ENCODE measurements around the gene ADGRG1. TPM values are rescaled to one million over a fixed set of nuclear protein-coding genes. Genes with fewer than 3 reads are reported as not detected.

The ADGRG1 gene
- total RNA-seq, 3 donors from 2014 or later (not counting 1 experiment from before 2014, with no cell fraction given), result 830 to 949 (median 858) TPM

DNA sequence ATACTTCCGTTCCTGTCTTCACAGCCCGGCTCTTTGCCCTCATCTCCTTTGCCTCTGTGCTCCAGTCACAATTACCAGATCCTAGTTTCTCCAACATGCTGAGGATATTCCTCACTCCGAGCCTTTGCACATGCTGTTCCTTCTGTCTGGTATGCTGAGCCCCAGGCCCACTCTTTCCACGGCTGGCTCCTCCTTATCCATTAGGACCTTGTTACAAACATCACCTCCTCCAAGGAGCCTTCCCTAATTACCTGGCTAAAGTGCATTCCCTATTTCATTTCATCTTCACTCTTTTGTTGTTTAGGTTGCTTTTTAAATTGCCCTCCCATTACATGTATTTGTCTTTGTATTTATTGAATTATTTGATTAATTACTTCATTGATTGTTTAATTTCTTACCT is 14.9 kb upstream of the ADGRG1 start:
- no peaks in the 10 kb centered on the region for H3K36me3 ChIP-seq (ENCODE audit: control insufficient read depth, insufficient read depth, low read length)
- 86% methylated on average over 4 of the region's 4 CpGs for WGBS (ENCODE audit: insufficient coverage)
- Mint-ChIP-seq H3K27ac (peak overlapping the region; percentile 82 to 87), H3K4me1 (peaks cover 57 to 61% of the 10 kb centered on the region in 2 donors), H3K4me3 (no peak overlapping the region), H3K9me3 (no peaks in the 10 kb centered on the region), H3K27me3 (ENCODE audit: low read depth in 2 of 2) (no peaks in the 10 kb centered on the region), H3K36me3 (no peaks in the 10 kb centered on the region)
- TF ChIP-seq, protein P1, sequence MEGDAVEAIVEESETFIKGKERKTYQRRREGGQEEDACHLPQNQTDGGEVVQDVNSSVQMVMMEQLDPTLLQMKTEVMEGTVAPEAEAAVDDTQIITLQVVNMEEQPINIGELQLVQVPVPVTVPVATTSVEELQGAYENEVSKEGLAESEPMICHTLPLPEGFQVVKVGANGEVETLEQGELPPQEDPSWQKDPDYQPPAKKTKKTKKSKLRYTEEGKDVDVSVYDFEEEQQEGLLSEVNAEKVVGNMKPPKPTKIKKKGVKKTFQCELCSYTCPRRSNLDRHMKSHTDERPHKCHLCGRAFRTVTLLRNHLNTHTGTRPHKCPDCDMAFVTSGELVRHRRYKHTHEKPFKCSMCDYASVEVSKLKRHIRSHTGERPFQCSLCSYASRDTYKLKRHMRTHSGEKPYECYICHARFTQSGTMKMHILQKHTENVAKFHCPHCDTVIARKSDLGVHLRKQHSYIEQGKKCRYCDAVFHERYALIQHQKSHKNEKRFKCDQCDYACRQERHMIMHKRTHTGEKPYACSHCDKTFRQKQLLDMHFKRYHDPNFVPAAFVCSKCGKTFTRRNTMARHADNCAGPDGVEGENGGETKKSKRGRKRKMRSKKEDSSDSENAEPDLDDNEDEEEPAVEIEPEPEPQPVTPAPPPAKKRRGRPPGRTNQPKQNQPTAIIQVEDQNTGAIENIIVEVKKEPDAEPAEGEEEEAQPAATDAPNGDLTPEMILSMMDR (IDR thresholded peaks at IDR 0.05), result no peak
- DNase-seq, result no peak
- H3K4me1 ChIP-seq (ENCODE audit: control insufficient read depth, insufficient read depth, low read length), result peaks cover 59% of the 10 kb centered on the region
- ATAC-seq, result no peak
- H3K27ac ChIP-seq (ENCODE audit: low read length), result no peak overlapping the region
- no peaks in the 10 kb centered on the region for H3K9me3 ChIP-seq (ENCODE audit: control insufficient read depth, insufficient read depth, low read length)
- H3K4me3 ChIP-seq (ENCODE audit: low read length), result no peak overlapping the region
- no peaks in the 10 kb centered on the region for H3K27me3 ChIP-seq (ENCODE audit: control insufficient read depth, insufficient read depth, low read length)
- intact Hi-C loops (cut with micrococcal nuclease), result no loop called here

DNA sequence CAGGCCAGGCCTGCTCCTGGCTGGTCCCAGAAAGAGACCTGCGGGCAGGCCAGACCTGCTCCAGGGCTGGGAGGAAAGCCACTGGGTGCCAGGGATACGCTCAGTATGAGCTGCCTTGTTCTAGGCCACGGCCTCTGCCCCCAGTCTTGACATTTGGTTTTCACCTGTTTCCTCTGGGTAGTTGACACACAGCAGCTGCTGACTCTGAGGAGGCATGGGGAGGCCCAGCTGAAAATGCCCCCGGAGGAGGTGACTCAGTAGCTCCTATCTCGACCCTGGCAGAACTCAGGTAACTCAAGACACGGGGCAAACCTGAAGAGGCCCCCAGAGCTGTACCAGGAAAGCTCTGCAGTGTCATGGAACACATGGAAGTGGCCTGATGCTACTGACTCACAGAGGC is 13.9 kb upstream of the ADGRG1 start:
- DNase-seq, result no peak
- H3K36me3 ChIP-seq (ENCODE audit: control insufficient read depth, insufficient read depth, low read length), result no peaks in the 10 kb centered on the region
- no peaks in the 10 kb centered on the region for H3K36me3 Mint-ChIP-seq
- peak overlapping the region; percentile 20 for H3K27ac ChIP-seq (ENCODE audit: low read length)
- H3K4me1 ChIP-seq (ENCODE audit: control insufficient read depth, insufficient read depth, low read length), result peaks cover 49% of the 10 kb centered on the region
- H3K27me3 ChIP-seq (ENCODE audit: control insufficient read depth, insufficient read depth, low read length), result no peaks in the 10 kb centered on the region
- no peak overlapping the region for H3K4me3 Mint-ChIP-seq
- WGBS (ENCODE audit: insufficient coverage), result 30% methylated on average over 6 of the region's 6 CpGs
- no peaks in the 10 kb centered on the region for H3K9me3 ChIP-seq (ENCODE audit: control insufficient read depth, insufficient read depth, low read length)
- ATAC-seq, result peak in 1 of 3 donors; percentile 7
- peak overlapping the region; percentile 82 to 87 for H3K27ac Mint-ChIP-seq
- TF ChIP-seq, protein P1 (IDR thresholded peaks at IDR 0.05), result no peak
- H3K27me3 Mint-ChIP-seq (ENCODE audit: low read depth in 2 of 2), result no peaks in the 10 kb centered on the region
- H3K4me3 ChIP-seq (ENCODE audit: low read length), result no peak overlapping the region
- intact Hi-C loops (cut with micrococcal nuclease), result no loop called here
- H3K4me1 Mint-ChIP-seq, result peaks cover 55 to 58% of the 10 kb centered on the region in 2 donors
- H3K9me3 Mint-ChIP-seq, result no peaks in the 10 kb centered on the region

DNA sequence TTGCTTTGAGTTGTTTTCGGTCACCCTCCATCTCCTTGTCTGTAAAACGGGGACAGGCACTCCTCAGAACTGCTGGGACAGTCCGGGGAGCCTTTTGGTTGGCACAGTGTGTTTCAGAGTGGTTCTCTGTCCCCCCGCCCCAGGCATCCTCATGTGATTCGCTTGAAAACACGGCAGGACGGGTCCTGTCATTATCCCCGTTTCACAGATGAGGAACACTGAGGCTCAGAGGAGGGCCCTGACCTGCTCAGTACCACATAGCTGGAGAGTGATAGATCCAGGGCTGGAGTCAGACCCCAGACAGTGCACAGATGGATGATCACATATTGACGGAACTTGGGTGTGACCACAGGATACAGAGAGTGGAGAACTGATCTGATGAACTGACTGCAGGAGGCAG is 13.5 kb upstream of the ADGRG1 start:
- H3K9me3 Mint-ChIP-seq, result no peaks in the 10 kb centered on the region

More for the DNA sequence above, 13.5 kb upstream of the ADGRG1 start:
- peaks cover 45% of the 10 kb centered on the region for H3K4me1 ChIP-seq (ENCODE audit: control insufficient read depth, insufficient read depth, low read length)
- TF ChIP-seq, protein P1 (IDR thresholded peaks at IDR 0.05), result no peak
- DNase-seq (no peak), ATAC-seq (no peak)
- H3K27me3 ChIP-seq (ENCODE audit: control insufficient read depth, insufficient read depth, low read length), result no peaks in the 10 kb centered on the region
- peaks cover 51 to 54% of the 10 kb centered on the region in 2 donors for H3K4me1 Mint-ChIP-seq
- H3K4me3 ChIP-seq (ENCODE audit: low read length), result no peak overlapping the region
- H3K9me3 ChIP-seq (ENCODE audit: control insufficient read depth, insufficient read depth, low read length), result no peaks in the 10 kb centered on the region
- no peak overlapping the region for H3K4me3 Mint-ChIP-seq
- H3K27me3 Mint-ChIP-seq (ENCODE audit: low read depth in 2 of 2), result no peaks in the 10 kb centered on the region
- 90% methylated on average over 9 of the region's 9 CpGs for WGBS (ENCODE audit: insufficient coverage)
- intact Hi-C loops (cut with micrococcal nuclease), result no loop called here
- no peaks in the 10 kb centered on the region for H3K36me3 Mint-ChIP-seq
- peak overlapping the region; percentile 82 to 87 for H3K27ac Mint-ChIP-seq
- peak overlapping the region; percentile 20 for H3K27ac ChIP-seq (ENCODE audit: low read length)
- no peaks in the 10 kb centered on the region for H3K36me3 ChIP-seq (ENCODE audit: control insufficient read depth, insufficient read depth, low read length)
